GM23248 (cell line): ENCODE results near the gene ZBTB42. TPM values are rescaled to one million over a fixed set of nuclear protein-coding genes. Genes with fewer than 3 reads are reported as not detected.

ENCODE experiments used
- DNase-seq: peaks from one replicate; pipeline ENCODE4 v3.0.0-alpha.2; 2015
- H2AFZ ChIP-seq: fragments of 200-600 bp; sonication (generic); 2 replicates; pipeline ENCODE4 v1.6.1; 2016; ENCODE audit warnings: antibody characterized with exemption
- H3F3A ChIP-seq: fragments of 200-600 bp; sonication (generic); 2 replicates; pipeline ENCODE4 v1.6.1; 2016; ENCODE audit warnings: mild to moderate bottlenecking, antibody characterized with exemption, mixed run types; ENCODE audit not compliant: insufficient read depth
- H3K27ac ChIP-seq: fragments of 200-600 bp; sonication (generic); 2 replicates; pipeline ENCODE4 v1.5.1; 2016; ENCODE audit warnings: mild to moderate bottlenecking
- H3K27me3 ChIP-seq: fragments of 200-600 bp; sonication (generic); replicated peaks from 2 replicates; pipeline ENCODE4 v1.6.1; 2016; ENCODE audit warnings: mild to moderate bottlenecking; ENCODE audit not compliant: insufficient read depth
- H3K36me3 ChIP-seq: fragments of 200-600 bp; sonication (generic); 2 replicates; pipeline ENCODE4 v1.6.1; 2016; ENCODE audit warnings: low read depth, mild to moderate bottlenecking
- H3K4me1 ChIP-seq: fragments of 200-600 bp; sonication (generic); 2 replicates; pipeline ENCODE4 v1.6.1; 2016; ENCODE audit warnings: mild to moderate bottlenecking; ENCODE audit not compliant: insufficient read depth
- H3K4me2 ChIP-seq: fragments of 200-600 bp; sonication (generic); one replicate; pipeline ENCODE4 v1.6.1; 2016; ENCODE audit warnings: mild to moderate bottlenecking; ENCODE audit not compliant: unreplicated experiment
- H3K4me3 ChIP-seq: fragments of 200-600 bp; sonication (generic); 2 replicates; pipeline ENCODE4 v1.5.1; 2016; ENCODE audit warnings: mild to moderate bottlenecking
- H3K79me2 ChIP-seq: fragments of 200-600 bp; sonication (generic); 2 replicates; pipeline ENCODE4 v1.6.1; 2016; ENCODE audit warnings: mild to moderate bottlenecking; ENCODE audit not compliant: insufficient read depth
- H3K9ac ChIP-seq: fragments of 200-600 bp; sonication (generic); 2 replicates; pipeline ENCODE4 v1.6.1; 2016; ENCODE audit warnings: mild to moderate bottlenecking
- H3K9me2 ChIP-seq: fragments of 200-600 bp; sonication (generic); 2 replicates; pipeline ENCODE4 v1.6.1; 2016; ENCODE audit warnings: mixed run types, mild to moderate bottlenecking, moderate library complexity; ENCODE audit not compliant: insufficient read depth
- H3K9me3 ChIP-seq: fragments of 200-600 bp; sonication (generic); one replicate; pipeline ENCODE4 v1.6.1; 2017; ENCODE audit warnings: low read depth
- H4K20me1 ChIP-seq: fragments of 200-600 bp; sonication (generic); 2 replicates; pipeline ENCODE4 v1.6.0; 2016; ENCODE audit not compliant: insufficient read depth
- EZH2 ChIP-seq: fragments of 200-600 bp; sonication (generic); IDR thresholded peaks from 2 replicates; pipeline ENCODE4 v1.6.1; 2018; ENCODE audit warnings: antibody characterized with exemption, mild to moderate bottlenecking; ENCODE audit not compliant: insufficient read depth, poor library complexity, severe bottlenecking
- EZH2phosphoT487 ChIP-seq: fragments of 200-600 bp; sonication (generic); IDR thresholded peaks from 2 replicates; pipeline ENCODE4 v1.6.1; 2018; ENCODE audit warnings: antibody characterized with exemption, moderate library complexity, mild to moderate bottlenecking, low read depth; ENCODE audit not compliant: insufficient read depth
- WGBS, 2 experiments: methylation state at CpG; one replicate each; pipeline ENCODE4 v1.1.6; 2015 to 2017; ENCODE audit warnings: low lambda C conversion rate in 2 of 2, low coverage in 1 of 2; ENCODE audit errors: missing lambda C conversion rate in 2 of 2; 5-methylcytosine and 5-hydroxymethylcytosine counted together
- in situ Hi-C: fragments of 300-500 bp; cut with MboI; formaldehyde crosslinking; loops from 2 replicates; pipeline ENCODE4 v1.15.0; 2020
- polyA plus RNA-seq: library from polyadenylated mRNA; unstranded; fragments of >200 nt; fragmentation: Nextera tagmentation; extraction: Ambion mirVana; gene quantifications from 2 replicates; pipeline ENCODE4 v1.2.1, GENCODE V29; 2016
- total RNA-seq: library from RNA; depleted of rRNA; stranded (reverse); fragments of >200 nt; shearing (Covaris generic); gene quantifications from 2 replicates; pipeline ENCODE4 v1.2.3, GENCODE V29; 2014

Gene ZBTB42
- total and polyA plus RNA-seq, 2 experiments from 2014 or later = 0.56 to 2.4 TPM

GRCh38 chr14:104784218-104784568 is 16.7 kb upstream of the ZBTB42 start:
- no peaks in the 10 kb centered on the region for H3K4me1 ChIP-seq
- H3K9ac ChIP-seq = no peak overlapping the region
- H3K4me2 ChIP-seq = no peak overlapping the region
- H3K9me2 ChIP-seq = no peaks in the 10 kb centered on the region
- H4K20me1 ChIP-seq = no peaks in the 10 kb centered on the region
- TF ChIP-seq EZH2phosphoT487 = no peak
- TF ChIP-seq EZH2 = no peak
- in situ Hi-C loops = no loop called here
- H3K4me3 ChIP-seq = no peak overlapping the region
- H3K27me3 ChIP-seq = no peaks in the 10 kb centered on the region
- H3K9me3 ChIP-seq = no peaks in the 10 kb centered on the region
- no peak overlapping the region for H3K27ac ChIP-seq
- H3K36me3 ChIP-seq = no peaks in the 10 kb centered on the region
- no peak for DNase-seq
- H3K79me2 ChIP-seq = peaks cover 36% of the 10 kb centered on the region
- no peaks in the 10 kb centered on the region for H3F3A ChIP-seq
- 82 to 85% methylated on average over 9 of the region's 9 CpGs for WGBS, 2 experiments
- H2AFZ ChIP-seq = no peak overlapping the region

- H2AFZ ChIP-seq = no peak overlapping the region
- no peaks in the 10 kb centered on the region for H3K36me3 ChIP-seq
- no peak overlapping the region for H3K9ac ChIP-seq
- no peaks in the 10 kb centered on the region for H3K9me2 ChIP-seq
- no peak overlapping the region for H3K4me2 ChIP-seq
- TF ChIP-seq EZH2 (no peak), EZH2phosphoT487 (no peak)
- DNase-seq = no peak
- H4K20me1 ChIP-seq = no peaks in the 10 kb centered on the region
- H3K9me3 ChIP-seq = no peaks in the 10 kb centered on the region
- in situ Hi-C loops = no loop called here
- H3K4me1 ChIP-seq = no peaks in the 10 kb centered on the region
- no peaks in the 10 kb centered on the region for H3K27me3 ChIP-seq
- H3K79me2 ChIP-seq = peaks cover 44% of the 10 kb centered on the region
- no peaks in the 10 kb centered on the region for H3F3A ChIP-seq
- no peak overlapping the region for H3K27ac ChIP-seq
- no peak overlapping the region for H3K4me3 ChIP-seq
- 78 to 82% methylated on average over 28 to 35 of the region's 36 CpGs for WGBS, 2 experiments
These were observed 15.8 kb upstream of the ZBTB42 start for GRCh38 chr14:104784846-104785707.

GRCh38 chr14:104785708-104786080 is 15.2 kb upstream of the ZBTB42 start:
- Histone ChIP-seq H4K20me1 (no peaks in the 10 kb centered on the region), H3F3A (no peaks in the 10 kb centered on the region), H2AFZ (no peak overlapping the region), H3K27me3 (no peaks in the 10 kb centered on the region), H3K27ac (no peak overlapping the region), H3K4me3 (no peak overlapping the region), H3K9me2 (no peaks in the 10 kb centered on the region), H3K4me1 (no peaks in the 10 kb centered on the region), H3K9ac (no peak overlapping the region), H3K4me2 (no peak overlapping the region), H3K9me3 (no peaks in the 10 kb centered on the region), H3K36me3 (no peaks in the 10 kb centered on the region), H3K79me2 (peaks cover 50% of the 10 kb centered on the region)
- in situ Hi-C loops = no loop called here
- 85% methylated on average over 9 to 13 of the region's 13 CpGs for WGBS, 2 experiments
- TF ChIP-seq EZH2 (no peak), EZH2phosphoT487 (no peak)
- no peak for DNase-seq

GRCh38 chr14:104786091-104786586 is 14.8 kb upstream of the ZBTB42 start:
- Histone ChIP-seq H3F3A (no peaks in the 10 kb centered on the region), H3K4me1 (no peaks in the 10 kb centered on the region), H3K9me2 (no peaks in the 10 kb centered on the region), H3K27ac (no peak overlapping the region), H2AFZ (no peak overlapping the region), H3K9ac (no peak overlapping the region), H3K4me3 (no peak overlapping the region), H3K4me2 (no peak overlapping the region), H3K36me3 (no peaks in the 10 kb centered on the region), H3K27me3 (no peaks in the 10 kb centered on the region), H4K20me1 (no peaks in the 10 kb centered on the region), H3K9me3 (no peaks in the 10 kb centered on the region), H3K79me2 (peaks cover 54% of the 10 kb centered on the region)
- TF ChIP-seq EZH2phosphoT487 = no peak
- WGBS, 2 experiments = 75 to 79% methylated on average over 10 to 12 of the region's 14 CpGs
- in situ Hi-C loops = no loop called here
- no peak for DNase-seq
